HG03045 (cell line): ENCODE results near the gene ZNF799.
"Not testable (repeated sequence)": the region's sequence is repeated elsewhere in the genome, so short reads cannot be mapped to it uniquely, and the experiment has no call there.

ENCODE experiments used
- ATAC-seq: cut with Tn5 transposase; IDR thresholded peaks from one replicate; pipeline ENCODE4 v1.9.1; 2021; ENCODE audit warnings: mild to moderate bottlenecking, moderate library complexity; ENCODE audit not compliant: unreplicated experiment

ZNF799 gene

DNA sequence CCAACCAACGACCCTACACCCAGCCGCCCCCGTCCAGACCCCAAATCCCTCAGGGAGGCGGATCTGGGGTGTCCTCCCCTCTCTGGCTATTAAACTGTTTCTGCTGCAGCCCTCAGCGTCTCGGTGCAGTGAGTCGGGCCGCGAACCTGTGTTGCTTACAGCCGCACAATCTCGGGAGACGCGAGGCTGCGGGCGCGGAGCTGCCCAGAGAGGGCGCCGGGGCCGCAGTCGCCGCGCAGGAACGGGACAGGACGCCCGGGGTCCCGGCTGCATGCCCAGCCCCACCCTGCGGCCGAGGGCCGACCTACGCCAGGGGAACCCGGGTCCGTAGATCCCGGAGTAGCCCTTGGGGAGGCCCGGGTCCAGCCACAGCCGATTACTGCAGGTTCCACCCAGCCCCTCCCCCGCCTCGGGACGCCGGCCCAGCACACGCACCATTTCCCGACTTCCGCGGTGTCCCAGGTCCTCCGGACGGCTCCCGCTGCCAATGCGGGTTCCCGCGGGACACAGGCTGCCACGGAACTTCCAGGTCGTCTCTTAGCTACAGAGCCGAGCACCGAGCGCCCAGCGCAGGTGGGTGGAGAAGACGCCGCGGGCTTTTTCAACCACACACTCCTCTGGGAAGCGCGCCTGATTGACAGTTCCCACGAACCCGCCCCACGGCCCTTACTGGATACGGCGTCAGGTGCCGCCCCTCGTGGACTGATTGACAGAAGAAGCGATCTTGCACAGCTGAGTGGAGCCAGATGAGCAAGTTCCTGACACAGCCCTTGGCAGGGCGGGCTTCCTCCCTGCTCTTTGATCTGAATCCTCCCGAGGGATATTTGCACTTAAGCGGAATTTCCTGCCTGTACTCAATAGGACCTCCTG, at the start of gene ZNF799:
Gene ZNF799, minus strand, starts transcription at position 639 of the 870 bp plus-strand sequence. Its CDS starts 201 bp downstream, at position 438.
- ATAC-seq: peak; percentile 90

GRCh38 chr19:12450844-12451243, 49.8 kb upstream of the ZNF799 start:
- ATAC-seq: no peak

- no peak for ATAC-seq
These were observed 47.7 kb upstream of the ZNF799 start for GRCh38 chr19:12448808-12449207.

DNA sequence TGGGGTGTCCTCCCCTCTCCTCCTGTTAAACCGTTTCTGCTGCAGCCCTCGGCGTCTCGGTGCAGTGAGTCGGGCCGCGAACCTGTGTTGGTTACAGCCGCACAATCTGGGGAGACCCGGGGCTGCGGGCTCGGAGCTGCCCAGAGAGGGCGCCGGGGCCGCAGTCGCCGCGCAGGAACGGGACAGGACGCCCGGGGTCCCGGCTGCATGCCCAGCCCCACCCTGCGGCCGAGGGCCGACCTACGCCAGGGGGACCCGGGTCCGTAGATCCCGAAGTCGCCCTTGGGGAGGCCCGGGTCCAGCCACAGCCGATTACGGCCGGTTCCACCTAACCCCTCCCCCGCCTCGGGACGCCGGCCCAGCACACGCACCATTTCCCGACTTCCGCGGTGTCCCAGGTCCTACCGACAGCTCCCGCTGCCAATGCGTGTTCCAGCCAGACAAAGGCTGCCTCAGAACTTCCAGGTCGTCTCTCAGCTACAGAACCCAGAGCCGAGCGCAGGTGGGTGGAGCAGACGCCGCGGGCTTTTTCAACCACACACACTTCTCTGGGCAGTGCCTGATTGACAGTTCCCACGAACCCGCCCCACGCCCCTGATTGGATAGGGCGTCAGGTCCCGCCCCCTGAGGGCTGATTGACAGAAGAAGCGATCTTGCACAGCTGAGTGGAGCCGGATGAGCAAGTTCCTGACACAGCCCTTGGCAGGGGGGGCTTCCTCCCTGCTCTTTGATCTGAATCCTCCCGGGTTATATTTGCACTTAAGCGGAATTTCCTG, 39.7 kb upstream of the ZNF799 start, which contains the start of gene ZNF443:
Gene ZNF443, minus strand, starts transcription at position 481 of the 776 bp plus-strand sequence. Its CDS starts 107 bp downstream, at position 374.
- peak; percentile 97 for ATAC-seq

GRCh38 chr19:12439686-12440540, 38.8 kb upstream of the ZNF799 start:
- ATAC-seq: not testable (repeated sequence)

GRCh38 chr19:12430726-12431299, 29.7 kb upstream of the ZNF799 start:
- ATAC-seq: not testable (repeated sequence)

DNA sequence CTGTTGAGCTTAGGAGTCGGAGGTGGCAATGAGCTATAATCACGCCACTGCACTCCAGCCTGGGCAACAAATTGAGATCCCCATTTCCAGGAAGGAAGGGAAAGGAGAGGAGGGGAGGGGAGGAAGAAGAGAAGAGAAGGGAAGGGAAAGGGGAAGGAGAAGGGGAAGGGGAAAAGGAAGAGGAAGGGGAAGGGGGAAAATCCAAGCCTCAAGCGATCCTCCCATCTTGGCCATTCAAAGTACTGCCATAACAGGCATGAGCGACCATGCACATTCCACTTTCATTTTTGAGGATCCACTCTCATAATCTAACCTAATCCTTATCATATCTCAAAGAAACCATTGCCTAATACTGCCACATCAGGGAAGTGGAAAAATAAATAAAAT, 24.8 kb upstream of the ZNF799 start:
- ATAC-seq: no peak

GRCh38 chr19:12425236-12425887, 24.3 kb upstream of the ZNF799 start:
- ATAC-seq: no peak

DNA sequence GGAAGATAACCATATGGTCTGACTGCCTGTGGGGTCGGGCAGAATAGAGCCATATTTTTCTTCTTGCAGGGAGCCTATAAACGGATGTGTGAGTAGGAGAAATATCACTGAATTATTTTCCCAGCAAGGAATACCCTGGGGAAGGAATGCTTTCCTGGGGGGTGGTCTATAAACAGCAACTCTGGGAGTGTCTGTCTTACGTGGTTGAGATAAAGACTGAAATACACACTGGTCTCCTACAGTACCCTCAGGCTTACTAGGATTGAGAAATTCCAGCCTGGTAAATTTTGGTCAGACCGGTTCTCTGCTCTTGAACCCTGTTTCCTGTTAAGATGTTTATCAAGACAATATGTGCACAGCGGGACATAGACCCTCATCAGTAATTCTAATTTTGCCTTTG, 16.2 kb upstream of the ZNF799 start:
- not testable (repeated sequence) for ATAC-seq

DNA sequence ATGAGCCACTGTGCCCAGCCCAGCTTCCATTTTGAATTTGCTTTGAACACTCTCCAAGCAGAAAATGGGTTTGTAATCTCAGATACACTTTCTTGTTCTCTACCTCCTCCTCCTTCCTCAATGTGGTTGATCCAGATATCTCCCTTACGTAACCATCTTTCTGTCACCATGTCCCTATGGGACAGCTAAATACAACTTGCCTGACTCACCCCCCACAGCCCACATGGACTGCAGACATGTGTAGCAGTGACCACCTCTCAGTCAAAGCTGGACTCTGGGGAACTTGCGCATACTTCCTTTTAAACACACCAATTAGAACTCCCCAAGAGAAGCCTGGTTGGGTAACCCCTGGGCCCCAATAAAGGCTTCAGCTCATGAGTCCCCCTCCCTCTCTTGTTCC, 10.8 kb upstream of the ZNF799 start:
- no peak for ATAC-seq

- peak; percentile 26 for ATAC-seq
These were observed 1.0 kb downstream of the ZNF799 start for GRCh38 chr19:12399901-12400632.

GRCh38 chr19:12391148-12391547, 9.9 kb downstream of the ZNF799 start:
- ATAC-seq: not testable (repeated sequence)

- not testable (repeated sequence) for ATAC-seq
These were observed 14.7 kb downstream of the ZNF799 start for GRCh38 chr19:12386365-12386764.

DNA sequence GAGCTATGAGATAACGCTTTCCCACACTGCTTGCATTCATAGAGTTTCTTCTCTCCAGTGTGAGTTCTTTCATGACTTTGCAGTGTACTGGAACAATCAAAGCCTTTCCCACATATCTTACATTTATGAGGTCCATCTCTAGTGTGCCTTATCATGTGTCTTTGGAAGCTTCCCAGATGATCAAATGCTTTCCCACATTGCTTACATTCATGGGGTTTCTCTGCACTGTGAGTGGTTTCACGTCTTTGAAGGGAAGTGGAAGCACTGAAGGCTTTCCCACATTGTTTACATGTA, 20.7 kb downstream of the ZNF799 start:
- ATAC-seq: no peak

GRCh38 chr19:12379732-12380443, 21.2 kb downstream of the ZNF799 start:
- no peak for ATAC-seq

GRCh38 chr19:12374026-12374425, 27.0 kb downstream of the ZNF799 start:
- no peak for ATAC-seq

DNA sequence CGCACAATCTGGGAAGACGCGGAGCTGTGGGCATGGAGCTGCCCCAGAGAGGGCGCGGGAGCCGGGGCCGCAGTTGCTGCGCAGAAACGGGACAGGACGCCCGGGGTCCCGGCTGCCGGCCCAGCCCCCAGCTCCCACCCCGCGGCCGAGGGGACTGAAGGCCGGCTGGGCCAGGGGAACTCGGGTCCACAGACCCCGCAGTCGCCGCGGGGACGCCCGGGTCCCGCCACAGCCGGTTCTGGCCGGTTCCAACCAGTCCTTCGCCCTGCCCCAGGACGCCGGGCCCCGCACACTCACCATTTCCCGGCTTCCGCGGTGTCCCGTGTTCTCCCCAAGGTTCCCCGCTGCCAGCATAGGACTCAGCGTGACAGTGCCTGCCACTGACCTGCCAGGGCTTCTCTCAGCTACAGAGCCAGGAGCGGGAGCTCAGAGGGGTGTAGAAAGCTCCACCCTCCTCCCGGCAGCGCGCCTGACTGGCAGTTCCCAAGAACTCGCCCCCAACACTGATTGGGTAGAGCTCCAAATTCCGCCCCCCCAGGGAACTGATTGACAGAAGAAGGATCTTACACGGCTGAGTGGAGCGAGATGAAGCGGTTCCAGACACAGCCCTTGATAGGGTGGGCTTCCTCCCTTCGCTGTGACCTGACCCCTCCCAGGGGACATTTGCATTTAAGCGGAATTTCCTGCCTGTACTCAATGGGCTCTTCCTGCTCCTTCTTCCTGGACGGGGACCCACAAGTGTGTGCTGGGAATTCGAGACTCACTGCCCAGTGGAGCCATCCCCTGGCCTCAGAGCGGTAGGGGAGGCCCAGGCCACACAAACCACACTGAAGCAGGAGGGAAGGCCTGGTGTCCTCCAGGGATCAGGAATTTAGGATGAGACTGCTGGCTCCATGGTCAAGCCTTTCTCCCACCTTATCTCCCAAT, 35.6 kb downstream of the ZNF799 start, which contains the start of gene ZNF442:
Gene ZNF442, minus strand, starts transcription at position 448 of the 927 bp plus-strand sequence. CDS start 2,052 bp downstream, outside the sequence.
- peak; percentile 94 for ATAC-seq
